HG02610 (cell line): ENCODE results near the gene ATXN7.

Source experiments
- ATAC-seq: cut with Tn5 transposase; IDR thresholded peaks from one replicate; pipeline ENCODE4 v1.9.1; 2021; ENCODE audit warnings: mild to moderate bottlenecking, moderate library complexity; ENCODE audit not compliant: unreplicated experiment

ATXN7 gene

GRCh38 chr3:63933459-63933858, 69.8 kb downstream of the ATXN7 start:
- ATAC-seq: peak; percentile 42

GRCh38 chr3:63934041-63934866, 70.6 kb downstream of the ATXN7 start:
- no peak for ATAC-seq

GRCh38 chr3:63936925-63937324, 73.3 kb downstream of the ATXN7 start:
- ATAC-seq: no peak

- peak; percentile 69 for ATAC-seq
Measured at GRCh38 chr3:63937661-63938651, 74.3 kb downstream of the ATXN7 start.

- no peak for ATAC-seq
Measured at GRCh38 chr3:63940389-63940757, 76.7 kb downstream of the ATXN7 start.

- ATAC-seq: no peak
Measured at GRCh38 chr3:63942528-63942927, 78.9 kb downstream of the ATXN7 start.

GRCh38 chr3:63943678-63944077, 80.0 kb downstream of the ATXN7 start:
- no peak for ATAC-seq

GRCh38 chr3:63945558-63946096, 82.0 kb downstream of the ATXN7 start:
- no peak for ATAC-seq

- no peak for ATAC-seq
Measured at GRCh38 chr3:63946753-63947152, 83.1 kb downstream of the ATXN7 start.

- no peak for ATAC-seq
Measured at GRCh38 chr3:63947594-63947993, 83.9 kb downstream of the ATXN7 start.

GRCh38 chr3:63949005-63949404, 85.3 kb downstream of the ATXN7 start:
- no peak for ATAC-seq

GRCh38 chr3:63950698-63951097, 87.0 kb downstream of the ATXN7 start:
- no peak for ATAC-seq

GRCh38 chr3:63951492-63952247, 88.0 kb downstream of the ATXN7 start:
- ATAC-seq: peak; percentile 42

- no peak for ATAC-seq
Measured at GRCh38 chr3:63952248-63952594, 88.6 kb downstream of the ATXN7 start.

- no peak for ATAC-seq
Measured at GRCh38 chr3:63954182-63954581, 90.5 kb downstream of the ATXN7 start.

- no peak for ATAC-seq
Measured at GRCh38 chr3:63955036-63955650, 91.5 kb downstream of the ATXN7 start.

GRCh38 chr3:63955830-63956545, 92.3 kb downstream of the ATXN7 start:
- ATAC-seq: no peak

- no peak for ATAC-seq
Measured at GRCh38 chr3:63959146-63959545, 95.5 kb downstream of the ATXN7 start.

- ATAC-seq: no peak
Measured at GRCh38 chr3:63960048-63960711, 96.5 kb downstream of the ATXN7 start.
